Pancreas (tissue), 10 donors: ENCODE data around the gene FAM111A. TPM values are rescaled to one million over a fixed set of nuclear protein-coding genes. Genes with fewer than 3 reads are reported as not detected.

Experiments used
- ATAC-seq, 4 donors: fragments of 200-7000 bp; cut with Tn5 transposase; one replicate each; pipeline versions ENCODE4 v1.8.0 to v1.9.1; 2020; ENCODE audit warnings: mild to moderate bottlenecking in 4 of 4, moderate library complexity in 4 of 4
- DNase-seq, 6 donors: peaks; one replicate each; pipeline ENCODE4 v3.0.0-alpha.2; 2020
- FAIRE-seq: peaks from 2 replicates; lab custom pipeline; 2012; peaks lifted over from hg19 to GRCh38; lab: Jason Lieb, UNC
- H3K27ac ChIP-seq, 4 donors: fragments of 200-600 bp; sonication (generic); 1 replicate in 3 of 4; 2 replicates in 1 of 4; pipeline versions ENCODE4 v1.5.0 to v1.8.0; 2020
- H3K27me3 ChIP-seq, 4 donors: fragments of 200-600 bp; one replicate each; pipeline ENCODE4 v1.8.0; 2021
- H3K36me3 ChIP-seq, 3 donors: fragments of 200-600 bp; sonication (generic) in 1 of 3; one replicate each; pipeline versions ENCODE4 v1.5.0 to v1.8.0; 2020 to 2021
- H3K4me1 ChIP-seq, 3 donors: fragments of 200-600 bp; one replicate each; pipeline ENCODE4 v1.8.0; 2021
- H3K4me3 ChIP-seq, 4 donors: fragments of 200-600 bp; sonication (generic) in 2 of 4; one replicate each; pipeline versions ENCODE4 v1.5.0 to v1.8.0; 2020 to 2021
- H3K9me3 ChIP-seq, 4 donors: fragments of 200-600 bp; one replicate each; pipeline ENCODE4 v1.8.0; 2021
- WGBS, 2 donors: extraction: QIAGEN DNeasy Blood & Tissue Kit; methylation state at CpG; one replicate each; pipeline ENCODE4 v1.1.7; 2013; 5-methylcytosine and 5-hydroxymethylcytosine counted together
- intact Hi-C, 3 donors: fragments of 100-400 bp; cut with DNase I; formaldehyde crosslinking; loops; one replicate each; pipeline versions ENCODE4 v1.11.1 to v1.14.2; 2022
- polyA plus RNA-seq, 2 donors: library from polyadenylated mRNA; stranded (reverse); fragments of 200-250 nt; gene quantifications; one replicate each; pipeline ENCODE4 v1.2.3, GENCODE V29; 2013
- total RNA-seq, 6 donors: library from RNA; stranded (reverse); fragmentation: NEBNext Ultra II Directional in 4 of 6; extraction: Animal tissue kit (Norgen Biotek cat#: 25700) in 4 of 6; gene quantifications; one replicate each; pipeline versions ENCODE4 v1.2.1 to v1.2.4, GENCODE V29; 2021 to 2023
- TF ChIP-seq, protein P1 (sequence below), 4 donors: fragments of 200-600 bp; sonication (generic) in 3 of 4; IDR thresholded peaks; one replicate each; pipeline versions ENCODE4 v1.5.0 to v1.8.0; 2021; ENCODE audit warnings: antibody characterized with exemption in 4 of 4
- donor health status: healthy with polysubstance abuse.
- donor health status: DM: no; HTN: no; CAD: no; lungs with moderate emphysema.
- donor health status: DM: no; HTN: no; CAD: no.
- donor health status: control.
- donor health status: control.
- donor health status: Bipolar disorder and iron deficiency.
- donor health status: DM: yes; HTN: yes; CAD: no.
- donor health status: DM: no; HTN: no; CAD: no.
- donor health status: DM: no; HTN: no; CAD: no.
- donor health status: DM: yes; HTN: yes; CAD: no.

The FAM111A gene
- total and polyA plus RNA-seq, 8 donors, result 3.9 to 25.1 (median 9.9) TPM

- DNase-seq (no peak), ATAC-seq (no peak), FAIRE-seq (no peak)
- Histone ChIP-seq H3K4me3 (no peak overlapping the region), H3K27ac (no peak overlapping the region), H3K36me3 (peaks cover 0 to 4% (median 0%) of the 10 kb centered on the region in 3 donors), H3K27me3 (no peaks in the 10 kb centered on the region), H3K9me3 (no peaks in the 10 kb centered on the region), H3K4me1 (peaks cover 0 to 8% (median 0%) of the 10 kb centered on the region in 3 donors)
- TF ChIP-seq, protein P1, sequence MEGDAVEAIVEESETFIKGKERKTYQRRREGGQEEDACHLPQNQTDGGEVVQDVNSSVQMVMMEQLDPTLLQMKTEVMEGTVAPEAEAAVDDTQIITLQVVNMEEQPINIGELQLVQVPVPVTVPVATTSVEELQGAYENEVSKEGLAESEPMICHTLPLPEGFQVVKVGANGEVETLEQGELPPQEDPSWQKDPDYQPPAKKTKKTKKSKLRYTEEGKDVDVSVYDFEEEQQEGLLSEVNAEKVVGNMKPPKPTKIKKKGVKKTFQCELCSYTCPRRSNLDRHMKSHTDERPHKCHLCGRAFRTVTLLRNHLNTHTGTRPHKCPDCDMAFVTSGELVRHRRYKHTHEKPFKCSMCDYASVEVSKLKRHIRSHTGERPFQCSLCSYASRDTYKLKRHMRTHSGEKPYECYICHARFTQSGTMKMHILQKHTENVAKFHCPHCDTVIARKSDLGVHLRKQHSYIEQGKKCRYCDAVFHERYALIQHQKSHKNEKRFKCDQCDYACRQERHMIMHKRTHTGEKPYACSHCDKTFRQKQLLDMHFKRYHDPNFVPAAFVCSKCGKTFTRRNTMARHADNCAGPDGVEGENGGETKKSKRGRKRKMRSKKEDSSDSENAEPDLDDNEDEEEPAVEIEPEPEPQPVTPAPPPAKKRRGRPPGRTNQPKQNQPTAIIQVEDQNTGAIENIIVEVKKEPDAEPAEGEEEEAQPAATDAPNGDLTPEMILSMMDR (IDR thresholded peaks at IDR 0.05), result no peak
- intact Hi-C loops, result no loop called here
- WGBS, 2 donors, result 77 to 81% methylated on average over 8 of the region's 8 CpGs
Measured at GRCh38 chr11:59191890-59192289, 49.2 kb downstream of the FAM111A start.

DNA sequence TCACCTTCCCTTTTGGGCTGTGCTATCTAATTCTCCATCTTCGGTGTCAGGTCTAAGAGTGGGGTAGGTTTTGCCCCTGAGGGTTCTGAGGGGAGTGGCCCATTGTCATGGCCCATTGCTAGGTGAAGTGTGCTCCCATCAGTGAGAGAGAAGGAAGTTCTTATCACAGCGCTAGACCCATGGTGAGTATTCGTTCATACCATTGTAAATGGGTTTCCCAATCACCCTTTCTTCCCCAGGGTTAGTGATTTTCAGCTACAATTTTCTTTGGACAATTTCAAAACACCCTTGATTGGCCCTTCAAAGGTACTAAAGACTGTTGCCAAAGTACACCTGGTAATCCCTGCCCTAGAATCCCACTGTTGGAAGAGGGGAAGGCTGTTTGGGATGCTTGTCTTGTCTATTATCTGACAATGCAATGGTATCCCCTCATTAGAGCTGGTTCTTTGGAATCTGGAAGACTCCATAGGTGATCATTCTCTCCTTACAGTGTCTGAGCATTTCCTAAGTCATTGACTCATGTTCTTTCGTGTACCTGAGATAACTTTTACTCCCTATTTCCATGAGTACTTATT is 49.9 kb downstream of the FAM111A start:
- intact Hi-C loops, result no loop called here
- Histone ChIP-seq H3K27me3 (no peaks in the 10 kb centered on the region), H3K27ac (no peak overlapping the region), H3K9me3 (no peaks in the 10 kb centered on the region), H3K4me1 (peaks cover 0 to 2% (median 0%) of the 10 kb centered on the region in 3 donors), H3K4me3 (no peak overlapping the region), H3K36me3 (peaks cover 0 to 4% (median 0%) of the 10 kb centered on the region in 3 donors)
- no peak for FAIRE-seq
- TF ChIP-seq, protein P1 (IDR thresholded peaks at IDR 0.05), result no peak
- no peak for DNase-seq
- no peak for ATAC-seq
- WGBS, 2 donors, result 81 to 83% methylated on average over 4 of the region's 4 CpGs

DNA sequence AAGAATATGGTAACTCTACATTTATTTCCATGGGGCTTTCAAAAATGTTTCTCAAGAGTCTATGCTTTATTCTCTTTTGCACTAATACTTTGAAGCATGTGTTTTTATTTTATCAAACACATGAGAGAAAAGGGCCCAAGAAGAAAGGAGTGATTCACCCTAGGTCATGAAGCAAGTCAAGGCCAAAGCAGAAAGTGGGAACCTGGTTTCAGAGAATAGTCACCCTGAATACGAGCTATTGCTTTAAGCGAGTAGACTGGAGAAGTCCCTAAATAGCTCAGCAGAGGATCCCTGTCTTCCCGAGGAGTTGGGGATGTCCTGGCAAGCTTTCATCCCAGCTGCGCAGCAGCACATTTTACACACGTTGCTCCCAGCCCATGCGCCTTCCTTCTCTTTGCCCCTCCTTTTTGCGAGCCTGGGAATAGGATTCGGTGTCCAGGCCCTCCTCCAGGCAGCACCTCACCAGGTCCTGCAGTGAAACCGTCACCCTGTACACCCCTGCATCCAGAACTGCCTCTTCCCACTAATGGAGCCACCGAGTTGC is 51.0 kb downstream of the FAM111A start:
- Histone ChIP-seq H3K36me3 (peaks cover 0 to 4% (median 0%) of the 10 kb centered on the region in 3 donors), H3K27me3 (no peaks in the 10 kb centered on the region), H3K27ac (no peak overlapping the region), H3K9me3 (no peaks in the 10 kb centered on the region), H3K4me3 (no peak overlapping the region), H3K4me1 (no peaks in the 10 kb centered on the region)
- FAIRE-seq, result no peak
- TF ChIP-seq, protein P1 (IDR thresholded peaks at IDR 0.05), result no peak
- WGBS, 2 donors, result 89 to 94% methylated on average over 10 of the region's 10 CpGs
- DNase-seq, result no peak
- no peak for ATAC-seq
- intact Hi-C loops, result no loop called here

- FAIRE-seq (no peak), DNase-seq (no peak), ATAC-seq (no peak)
- Histone ChIP-seq H3K27ac (no peak overlapping the region), H3K36me3 (peaks cover 0 to 13% (median 0%) of the 10 kb centered on the region in 3 donors), H3K4me3 (no peak overlapping the region), H3K27me3 (no peaks in the 10 kb centered on the region), H3K4me1 (no peaks in the 10 kb centered on the region), H3K9me3 (no peaks in the 10 kb centered on the region)
- intact Hi-C loops, result no loop called here
- WGBS, 2 donors, result 40 to 56% methylated on average over 4 of the region's 4 CpGs
- TF ChIP-seq, protein P1 (IDR thresholded peaks at IDR 0.05), result no peak
Measured at GRCh38 chr11:59195586-59195985, 52.9 kb downstream of the FAM111A start.

GRCh38 chr11:59196777-59197176 is 54.1 kb downstream of the FAM111A start:
- TF ChIP-seq, protein P1 (IDR thresholded peaks at IDR 0.05), result no peak
- 73 to 80% methylated on average over 2 of the region's 2 CpGs for WGBS, 2 donors
- Histone ChIP-seq H3K4me3 (no peak overlapping the region), H3K9me3 (no peaks in the 10 kb centered on the region), H3K4me1 (no peaks in the 10 kb centered on the region), H3K27ac (no peak overlapping the region), H3K27me3 (no peaks in the 10 kb centered on the region), H3K36me3 (peaks cover 0 to 13% (median 0%) of the 10 kb centered on the region in 3 donors)
- no peak for FAIRE-seq
- intact Hi-C loops, result no loop called here
- no peak for DNase-seq
- no peak for ATAC-seq
